ENCODE results near the gene MIGA2. TPM values are rescaled to one million over a fixed set of nuclear protein-coding genes. Genes with fewer than 3 reads are reported as not detected.

The MIGA2 gene
- total and polyA plus RNA-seq, 9 of the 15 experiments (the other 6 are each of a cell fraction or from before 2014, with no cell fraction given), result 0.15 to 54.1 (median 18.0) TPM

- TF ChIP-seq, protein P1, sequence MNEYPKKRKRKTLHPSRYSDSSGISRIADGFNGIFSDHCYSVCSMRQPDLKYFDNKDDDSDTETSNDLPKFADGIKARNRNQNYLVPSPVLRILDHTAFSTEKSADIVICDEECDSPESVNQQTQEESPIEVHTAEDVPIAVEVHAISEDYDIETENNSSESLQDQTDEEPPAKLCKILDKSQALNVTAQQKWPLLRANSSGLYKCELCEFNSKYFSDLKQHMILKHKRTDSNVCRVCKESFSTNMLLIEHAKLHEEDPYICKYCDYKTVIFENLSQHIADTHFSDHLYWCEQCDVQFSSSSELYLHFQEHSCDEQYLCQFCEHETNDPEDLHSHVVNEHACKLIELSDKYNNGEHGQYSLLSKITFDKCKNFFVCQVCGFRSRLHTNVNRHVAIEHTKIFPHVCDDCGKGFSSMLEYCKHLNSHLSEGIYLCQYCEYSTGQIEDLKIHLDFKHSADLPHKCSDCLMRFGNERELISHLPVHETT (CRISPR knock-in tag; conservative IDR thresholded peaks at IDR 0.05 in 1 of 2, IDR thresholded peaks at IDR 0.05 in 1 of 2), result no peak
- TF ChIP-seq TCF7L2 (IDR thresholded peaks at IDR 0.05; ENCODE audit: low read depth, low read length) (no peak), HNRNPL (IDR thresholded peaks at IDR 0.05; ENCODE audit: low read depth, low read length) (peak; percentile 77; the same call in 1 of the 2 replicates), ADNP (tag; IDR thresholded peaks at IDR 0.05) (no peak), ZFX (CRISPR knock-in tag; IDR thresholded peaks at IDR 0.05) (no peak), ZNF384 (IDR thresholded peaks at IDR 0.05; ENCODE audit: low read depth, low read length) (peak; percentile 79), HMGN3 (IDR thresholded peaks at IDR 0.05; ENCODE audit: borderline replicate concordance, extremely low read depth, insufficient read length, low read depth, low read length) (peak; percentile 51), ZNF511 (CRISPR knock-in tag; IDR thresholded peaks at IDR 0.05) (no peak), ZNF24 (IDR thresholded peaks at IDR 0.05) (no peak), RFX7 (CRISPR knock-in tag; IDR thresholded peaks at IDR 0.05) (no peak), ZBTB7A (IDR thresholded peaks at IDR 0.05; ENCODE audit: borderline replicate concordance, control insufficient read depth, low read depth, low read length) (peak; percentile 19; the same call in 1 of the 2 replicates), RBM25 (IDR thresholded peaks at IDR 0.05; ENCODE audit: low read depth, low read length, severe bottlenecking) (no peak), ZNF212 (CRISPR knock-in tag; IDR thresholded peaks at IDR 0.05) (no peak)
- TF ChIP-seq, protein P2, sequence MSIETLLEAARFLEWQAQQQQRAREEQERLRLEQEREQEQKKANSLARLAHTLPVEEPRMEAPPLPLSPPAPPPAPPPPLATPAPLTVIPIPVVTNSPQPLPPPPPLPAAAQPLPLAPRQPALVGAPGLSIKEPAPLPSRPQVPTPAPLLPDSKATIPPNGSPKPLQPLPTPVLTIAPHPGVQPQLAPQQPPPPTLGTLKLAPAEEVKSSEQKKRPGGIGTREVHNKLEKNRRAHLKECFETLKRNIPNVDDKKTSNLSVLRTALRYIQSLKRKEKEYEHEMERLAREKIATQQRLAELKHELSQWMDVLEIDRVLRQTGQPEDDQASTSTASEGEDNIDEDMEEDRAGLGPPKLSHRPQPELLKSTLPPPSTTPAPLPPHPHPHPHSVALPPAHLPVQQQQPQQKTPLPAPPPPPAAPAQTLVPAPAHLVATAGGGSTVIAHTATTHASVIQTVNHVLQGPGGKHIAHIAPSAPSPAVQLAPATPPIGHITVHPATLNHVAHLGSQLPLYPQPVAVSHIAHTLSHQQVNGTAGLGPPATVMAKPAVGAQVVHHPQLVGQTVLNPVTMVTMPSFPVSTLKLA (conservative IDR thresholded peaks at IDR 0.05), result peak in 1 of 2 experiments; percentile 52; a peak in 3 of 4 replicates
- TF ChIP-seq, protein P3, sequence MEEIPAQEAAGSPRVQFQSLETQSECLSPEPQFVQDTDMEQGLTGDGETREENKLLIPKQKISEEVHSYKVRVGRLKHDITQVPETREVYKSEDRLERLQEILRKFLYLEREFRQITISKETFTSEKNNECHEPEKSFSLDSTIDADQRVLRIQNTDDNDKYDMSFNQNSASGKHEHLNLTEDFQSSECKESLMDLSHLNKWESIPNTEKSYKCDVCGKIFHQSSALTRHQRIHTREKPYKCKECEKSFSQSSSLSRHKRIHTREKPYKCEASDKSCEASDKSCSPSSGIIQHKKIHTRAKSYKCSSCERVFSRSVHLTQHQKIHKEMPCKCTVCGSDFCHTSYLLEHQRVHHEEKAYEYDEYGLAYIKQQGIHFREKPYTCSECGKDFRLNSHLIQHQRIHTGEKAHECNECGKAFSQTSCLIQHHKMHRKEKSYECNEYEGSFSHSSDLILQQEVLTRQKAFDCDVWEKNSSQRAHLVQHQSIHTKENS (CRISPR knock-in tag; IDR thresholded peaks at IDR 0.05), result no peak
- TF ChIP-seq, protein P4, sequence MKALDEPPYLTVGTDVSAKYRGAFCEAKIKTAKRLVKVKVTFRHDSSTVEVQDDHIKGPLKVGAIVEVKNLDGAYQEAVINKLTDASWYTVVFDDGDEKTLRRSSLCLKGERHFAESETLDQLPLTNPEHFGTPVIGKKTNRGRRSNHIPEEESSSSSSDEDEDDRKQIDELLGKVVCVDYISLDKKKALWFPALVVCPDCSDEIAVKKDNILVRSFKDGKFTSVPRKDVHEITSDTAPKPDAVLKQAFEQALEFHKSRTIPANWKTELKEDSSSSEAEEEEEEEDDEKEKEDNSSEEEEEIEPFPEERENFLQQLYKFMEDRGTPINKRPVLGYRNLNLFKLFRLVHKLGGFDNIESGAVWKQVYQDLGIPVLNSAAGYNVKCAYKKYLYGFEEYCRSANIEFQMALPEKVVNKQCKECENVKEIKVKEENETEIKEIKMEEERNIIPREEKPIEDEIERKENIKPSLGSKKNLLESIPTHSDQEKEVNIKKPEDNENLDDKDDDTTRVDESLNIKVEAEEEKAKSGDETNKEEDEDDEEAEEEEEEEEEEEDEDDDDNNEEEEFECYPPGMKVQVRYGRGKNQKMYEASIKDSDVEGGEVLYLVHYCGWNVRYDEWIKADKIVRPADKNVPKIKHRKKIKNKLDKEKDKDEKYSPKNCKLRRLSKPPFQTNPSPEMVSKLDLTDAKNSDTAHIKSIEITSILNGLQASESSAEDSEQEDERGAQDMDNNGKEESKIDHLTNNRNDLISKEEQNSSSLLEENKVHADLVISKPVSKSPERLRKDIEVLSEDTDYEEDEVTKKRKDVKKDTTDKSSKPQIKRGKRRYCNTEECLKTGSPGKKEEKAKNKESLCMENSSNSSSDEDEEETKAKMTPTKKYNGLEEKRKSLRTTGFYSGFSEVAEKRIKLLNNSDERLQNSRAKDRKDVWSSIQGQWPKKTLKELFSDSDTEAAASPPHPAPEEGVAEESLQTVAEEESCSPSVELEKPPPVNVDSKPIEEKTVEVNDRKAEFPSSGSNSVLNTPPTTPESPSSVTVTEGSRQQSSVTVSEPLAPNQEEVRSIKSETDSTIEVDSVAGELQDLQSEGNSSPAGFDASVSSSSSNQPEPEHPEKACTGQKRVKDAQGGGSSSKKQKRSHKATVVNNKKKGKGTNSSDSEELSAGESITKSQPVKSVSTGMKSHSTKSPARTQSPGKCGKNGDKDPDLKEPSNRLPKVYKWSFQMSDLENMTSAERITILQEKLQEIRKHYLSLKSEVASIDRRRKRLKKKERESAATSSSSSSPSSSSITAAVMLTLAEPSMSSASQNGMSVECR (CRISPR knock-in tag; IDR thresholded peaks at IDR 0.05), result no peak
Observed at GRCh38 chr9:129028192-129028966, 8.0 kb upstream of the MIGA2 start, which contains the start of gene SH3GLB2 (continued).
